Measurements from ENCODE around the gene KCNH8.

GRCh38 chr3:19107719-19108118, 40.6 kb upstream of the KCNH8 start:
- no peak for TF ChIP-seq POLR2AphosphoS5 (IDR thresholded peaks at IDR 0.05)
- no peak for TF ChIP-seq CTCF (IDR thresholded peaks at IDR 0.05)
- no peak for TF ChIP-seq EP300 (IDR thresholded peaks at IDR 0.05; ENCODE audit: low read depth)
